T-helper 2 cell treated with Interferon-gamma antibody and Interleukin-4, amounts not matched to agents 100 ng/mL and 5 ng/mL, for 36 hours (primary cell): Measurements from ENCODE around the gene ZNF397. TPM values are rescaled to one million over a fixed set of nuclear protein-coding genes. Genes with fewer than 3 reads are reported as not detected.

Experiments
- intact Hi-C: fragments of 100-400 bp; cut with micrococcal nuclease; formaldehyde crosslinking; loops from one replicate; pipeline ENCODE4 v1.15.1; 2023
- total RNA-seq: library from RNA; stranded (reverse); gene quantifications from 2 replicates; pipeline ENCODE4 v1.2.3, GENCODE V29; 2022

The ZNF397 gene
- total RNA-seq, 1 donor from 2014 or later: 19.7 TPM

DNA sequence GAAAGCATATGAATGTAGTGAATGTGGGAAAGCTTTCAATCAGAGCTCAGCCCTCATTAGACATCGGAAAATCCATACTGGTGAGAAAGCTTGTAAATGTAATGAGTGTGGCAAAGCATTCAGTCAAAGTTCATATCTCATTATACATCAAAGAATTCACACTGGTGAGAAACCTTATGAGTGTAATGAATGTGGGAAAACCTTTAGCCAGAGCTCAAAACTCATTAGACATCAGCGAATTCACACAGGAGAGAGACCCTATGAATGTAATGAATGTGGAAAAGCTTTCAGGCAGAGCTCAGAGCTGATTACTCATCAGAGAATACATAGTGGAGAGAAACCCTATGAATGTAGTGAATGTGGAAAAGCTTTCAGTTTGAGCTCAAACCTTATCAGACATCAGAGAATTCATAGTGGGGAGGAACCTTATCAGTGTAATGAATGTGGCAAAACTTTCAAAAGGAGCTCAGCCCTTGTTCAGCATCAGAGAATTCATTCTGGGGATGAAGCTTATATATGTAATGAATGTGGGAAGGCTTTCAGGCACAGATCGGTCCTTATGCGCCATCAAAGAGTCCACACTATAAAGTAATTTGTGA, 5.0 kb downstream of the ZNF397 start:
- intact Hi-C loops: no loop called here

DNA sequence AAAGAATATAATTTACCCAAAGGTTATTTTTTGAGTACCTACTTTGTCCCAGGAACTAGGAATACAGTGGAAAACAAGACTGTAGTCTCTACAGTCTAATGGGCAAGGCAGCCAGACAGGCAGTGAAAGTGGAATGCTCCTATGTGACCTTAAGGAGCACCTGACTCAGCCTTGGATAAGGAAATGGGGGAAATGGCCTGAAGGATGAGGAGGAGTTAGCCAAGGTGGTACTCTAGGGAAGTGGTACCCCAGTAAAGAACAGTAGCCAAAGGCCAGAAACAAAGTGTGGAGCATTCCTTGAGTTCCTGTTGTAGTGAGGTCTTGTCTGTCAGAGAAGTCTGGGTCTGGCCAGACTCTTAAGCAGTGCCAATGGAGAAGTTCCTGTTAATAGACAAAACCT, 6.0 kb downstream of the ZNF397 start:
- intact Hi-C loops: no loop called here

DNA sequence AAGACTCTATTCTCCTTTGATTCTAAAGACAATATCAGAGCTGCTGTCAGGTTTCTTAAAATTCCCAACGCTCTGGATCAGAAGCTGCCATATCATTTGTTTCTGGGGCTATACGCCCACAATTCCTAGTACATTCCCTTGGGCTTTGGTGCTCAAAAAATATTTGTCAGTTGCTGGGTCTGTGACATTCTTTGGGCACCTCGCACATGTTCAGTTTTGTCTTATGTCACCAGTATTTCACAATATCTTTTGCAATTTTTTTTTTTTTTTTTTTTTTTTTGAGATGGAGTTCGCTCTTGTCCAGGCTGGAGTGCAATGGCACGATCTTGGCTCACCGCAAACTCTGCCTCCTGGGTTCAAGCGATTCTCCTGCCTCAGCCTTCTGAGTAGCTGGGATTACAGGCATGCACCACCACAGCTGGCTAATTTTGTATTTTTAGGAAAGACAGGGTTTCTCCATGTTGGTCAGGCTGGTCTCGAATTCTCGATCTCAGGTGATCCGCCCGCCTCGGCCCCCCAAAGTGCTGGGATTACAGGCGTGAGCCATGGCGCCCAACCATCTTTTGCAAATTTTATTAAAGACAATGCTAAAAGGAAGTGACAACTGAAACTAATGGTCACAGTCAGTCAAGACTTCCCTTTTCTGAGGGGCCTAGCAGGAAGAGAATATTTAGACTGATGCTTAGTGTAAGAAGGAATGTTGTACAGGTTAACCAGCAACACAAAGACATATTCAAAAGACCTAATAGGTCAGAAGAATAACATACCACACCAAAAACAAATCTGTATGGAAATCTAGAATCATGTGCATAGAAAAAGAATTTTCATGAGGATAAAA, 6.8 kb downstream of the ZNF397 start:
- intact Hi-C loops: no loop called here

DNA sequence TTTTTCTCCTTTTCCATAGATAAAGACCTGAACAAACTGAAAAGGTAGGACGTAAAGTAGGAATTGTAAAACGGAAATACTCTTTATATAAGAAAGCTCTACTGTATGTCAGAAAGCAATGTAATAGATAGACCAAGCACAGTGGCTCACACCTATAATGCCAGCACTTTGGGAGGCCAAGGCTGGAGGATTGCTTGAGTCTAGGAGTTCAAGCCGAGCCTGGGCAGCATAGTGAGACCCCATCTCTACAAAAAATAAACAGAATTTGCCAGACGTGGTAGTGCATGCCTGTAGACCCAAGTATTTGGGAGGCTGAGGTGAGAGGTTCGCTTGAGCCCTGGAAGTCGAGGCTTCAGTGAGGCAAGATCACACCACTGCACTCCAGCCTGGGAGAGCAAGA, 7.6 kb downstream of the ZNF397 start:
- intact Hi-C loops: no loop called here

DNA sequence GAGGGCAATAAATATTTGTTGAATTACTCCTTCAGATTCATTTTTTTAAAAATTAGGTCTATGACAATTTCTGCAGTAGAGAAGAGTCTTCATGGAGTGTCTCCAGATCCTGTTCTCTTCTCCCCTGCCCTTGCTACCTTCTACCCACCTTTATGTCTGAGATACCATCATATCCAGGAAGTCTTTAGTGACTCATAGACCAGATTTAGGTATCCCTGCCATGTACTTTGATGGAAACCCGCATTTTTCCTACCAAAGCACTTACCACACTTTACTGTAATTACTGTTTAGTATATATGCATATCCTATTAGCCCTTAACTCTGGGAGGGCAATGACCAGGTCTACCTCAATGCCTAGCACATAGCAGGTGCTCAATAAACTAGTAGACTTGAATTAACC, 11.6 kb downstream of the ZNF397 start:
- intact Hi-C loops: no loop called here

DNA sequence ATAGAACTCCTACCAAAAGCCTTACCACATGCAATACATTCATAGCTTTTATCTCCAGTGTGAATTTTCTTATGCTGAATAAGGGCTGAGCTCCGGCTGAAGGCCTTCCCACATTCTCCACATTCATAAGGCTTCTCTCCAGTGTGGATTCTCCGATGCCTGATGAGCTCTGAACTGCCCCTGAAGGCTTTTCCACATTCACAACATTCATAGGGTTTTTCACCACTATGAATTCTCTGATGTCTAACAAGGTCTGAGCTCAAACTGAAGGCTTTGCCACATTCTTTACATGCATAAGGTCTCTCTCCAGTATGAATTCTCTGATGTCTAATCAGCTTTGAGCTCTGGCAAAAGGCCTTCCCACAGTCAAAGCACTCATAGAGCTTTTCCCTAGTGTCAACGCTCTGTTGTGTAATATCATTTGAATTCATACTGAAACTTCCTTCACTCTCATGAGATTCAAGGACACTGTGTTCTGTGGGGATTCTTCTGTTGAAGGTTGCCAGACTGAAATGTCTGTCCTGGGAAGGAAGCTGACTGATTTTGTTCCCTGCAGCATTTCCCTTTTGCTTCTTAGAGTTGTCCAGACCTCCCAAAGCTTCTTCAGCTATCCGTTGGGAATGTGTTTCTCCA, 12.9 kb downstream of the ZNF397 start:
- intact Hi-C loops: no loop called here

DNA sequence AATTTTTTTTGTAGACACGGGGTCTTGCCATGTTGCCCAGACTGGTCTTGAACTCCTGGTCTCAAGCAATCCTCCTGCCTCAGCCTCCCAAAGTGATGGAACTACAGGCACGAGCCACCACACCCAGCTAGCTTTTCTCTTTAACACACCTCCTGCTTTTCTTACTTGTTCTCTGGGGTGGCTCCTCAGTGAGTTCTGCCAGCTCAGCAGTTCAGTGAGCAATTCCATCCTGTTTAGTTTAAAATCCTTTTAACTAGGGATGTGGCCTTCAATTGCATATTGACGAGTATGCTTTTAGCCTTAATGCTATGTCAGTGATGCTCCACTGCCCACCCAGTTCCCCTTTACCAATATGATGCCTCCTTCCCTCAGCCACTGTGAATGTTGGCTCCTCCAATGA, 16.1 kb downstream of the ZNF397 start:
- intact Hi-C loops: no loop called here

DNA sequence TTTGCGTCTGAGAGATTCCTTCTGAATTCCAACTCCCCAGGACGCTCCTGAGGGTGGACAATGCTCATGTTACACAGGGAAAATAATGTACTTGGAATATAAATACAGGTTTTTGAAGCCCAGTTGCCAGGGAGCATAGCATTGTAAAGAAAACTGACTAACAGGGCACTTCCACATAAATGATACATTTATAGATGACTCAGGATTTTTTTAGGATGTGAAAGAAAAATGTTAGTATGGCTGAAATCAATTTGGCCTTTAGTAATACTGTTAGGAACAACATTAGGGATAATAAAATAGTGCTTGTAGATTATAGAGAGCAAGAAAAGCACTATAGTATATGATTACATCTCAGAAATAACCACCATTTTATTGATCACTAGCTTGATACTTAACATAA, 23.6 kb downstream of the ZNF397 start:
- intact Hi-C loops: no loop called here

DNA sequence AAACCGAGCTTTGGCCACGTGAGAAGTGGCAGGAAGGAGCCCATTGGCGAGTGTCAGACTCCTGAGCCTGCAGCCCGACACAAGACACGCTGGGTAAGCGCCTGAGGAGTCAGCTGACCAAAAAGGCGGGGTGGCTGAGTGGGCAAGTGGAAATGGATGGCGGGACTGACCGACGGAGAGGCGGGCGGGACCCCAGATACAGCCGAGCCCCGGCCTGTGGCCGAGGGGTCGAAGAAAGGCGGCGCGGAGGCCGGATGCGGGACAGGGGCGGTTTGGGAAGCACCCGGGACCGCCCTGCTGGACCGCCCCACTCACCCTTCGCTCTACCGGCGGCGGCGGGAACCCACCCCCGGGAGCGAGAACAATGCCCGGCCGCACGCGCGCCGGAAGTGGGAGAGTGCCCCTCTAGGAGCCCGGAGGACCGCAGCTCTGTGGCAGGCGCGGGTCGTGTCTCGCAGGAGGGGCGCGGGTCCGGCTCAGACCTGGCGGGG, 26.4 kb downstream of the ZNF397 start:
- intact Hi-C loops: loop anchor here (1.0 kb wide), 1 partner anchor 23 kb away; the partner anchor contains the start of gene ZSCAN30

DNA sequence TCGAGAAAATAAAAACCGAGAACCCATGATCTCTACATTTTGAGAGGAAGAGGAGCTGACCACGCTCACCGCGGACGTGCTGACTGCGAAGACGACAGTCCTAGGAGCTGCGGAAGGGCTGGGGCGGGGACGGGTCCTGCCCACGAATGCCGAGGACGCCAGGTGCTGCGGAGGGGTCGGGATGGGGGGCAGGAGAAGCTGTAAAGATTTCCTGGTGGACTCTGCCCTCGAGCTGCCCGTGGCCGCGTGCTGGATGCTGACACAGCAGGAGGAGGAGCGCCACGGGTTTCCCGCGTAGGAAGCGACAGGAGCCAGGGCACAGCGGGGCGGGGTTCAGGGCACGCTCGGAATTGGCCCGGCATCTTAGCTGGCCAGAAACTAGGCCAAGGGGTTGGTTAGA, 27.0 kb downstream of the ZNF397 start:
- intact Hi-C loops: loop anchor here (1.0 kb wide), 1 partner anchor 22 kb away; the partner anchor contains the start of gene ZSCAN30

DNA sequence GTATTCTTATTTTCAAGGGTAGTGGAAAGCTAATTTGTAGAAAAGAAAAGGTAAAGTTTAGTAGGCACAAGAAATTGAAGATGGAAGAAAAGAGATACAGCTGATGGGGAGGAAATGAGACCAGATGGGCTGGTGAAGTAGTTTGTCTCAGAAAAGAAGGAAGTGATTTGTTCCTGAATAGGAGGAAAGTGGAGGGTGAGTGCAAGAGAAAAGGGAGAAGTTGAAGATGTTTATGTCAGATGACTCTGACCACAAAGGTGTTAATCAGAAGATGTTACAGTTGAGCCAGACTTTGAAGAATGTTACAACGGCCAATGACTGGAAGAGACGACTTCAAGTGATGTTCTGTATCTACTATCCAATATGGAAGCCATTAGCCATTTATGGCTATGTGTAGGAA, 28.0 kb downstream of the ZNF397 start:
- intact Hi-C loops: no loop called here

DNA sequence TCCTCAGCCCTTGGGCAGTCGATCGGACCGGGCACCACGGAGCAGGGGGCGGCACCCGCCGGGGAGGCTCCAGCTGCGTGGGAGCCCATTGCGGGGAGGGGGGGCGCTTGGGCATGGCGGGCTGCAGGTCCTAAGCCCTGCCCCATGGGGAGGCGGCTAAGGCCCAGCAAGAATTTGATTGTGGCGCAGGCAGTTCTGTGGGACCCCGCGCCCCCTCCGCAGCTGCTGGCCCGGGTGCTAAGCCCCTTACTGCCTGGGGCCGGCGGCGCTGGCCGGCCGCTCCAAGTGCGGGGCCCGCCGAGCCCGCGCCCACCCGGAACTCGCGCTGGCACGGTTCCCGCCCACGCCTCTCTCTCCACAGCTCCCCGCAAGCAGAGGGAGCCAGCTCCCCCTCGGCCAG, 30.8 kb downstream of the ZNF397 start:
- intact Hi-C loops: no loop called here

DNA sequence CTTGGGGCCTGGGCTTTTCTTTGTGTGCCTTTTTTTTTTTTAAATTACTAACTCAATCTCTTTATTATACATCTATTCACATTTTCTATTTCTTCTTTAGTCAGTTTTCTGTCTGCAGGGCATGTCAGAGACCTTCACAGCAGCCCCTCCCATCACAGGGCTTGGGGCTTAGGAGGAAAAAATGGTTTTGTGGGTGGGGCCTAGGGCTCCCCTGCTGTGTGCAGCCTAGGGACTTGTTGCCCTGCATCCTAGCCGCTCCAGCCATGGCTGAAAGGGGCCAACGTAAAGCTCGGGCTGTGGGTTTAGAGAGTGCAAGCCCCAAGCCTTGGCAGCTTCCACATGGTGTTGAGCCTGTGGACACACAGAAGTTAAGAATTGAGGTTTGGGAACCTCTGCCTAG, 35.4 kb downstream of the ZNF397 start:
- intact Hi-C loops: no loop called here

DNA sequence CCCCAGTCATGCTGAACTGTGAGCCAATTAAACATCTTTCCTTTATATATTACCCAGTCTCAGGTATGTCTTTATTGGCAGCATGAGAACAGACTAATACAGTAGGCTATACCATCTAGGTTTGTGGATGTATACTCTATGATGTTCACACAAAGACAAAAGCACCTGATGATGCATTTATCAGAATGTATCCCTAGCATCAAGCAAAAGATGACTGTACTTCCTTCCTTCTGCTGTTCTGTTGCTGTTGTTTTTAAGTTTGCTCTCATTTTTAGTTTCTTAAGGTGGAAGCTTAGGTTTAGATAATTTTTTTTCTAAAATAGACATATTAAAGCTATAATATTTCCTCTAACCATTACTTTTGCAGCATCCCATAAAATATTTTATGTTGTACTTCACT, 36.8 kb downstream of the ZNF397 start:
- intact Hi-C loops: no loop called here

DNA sequence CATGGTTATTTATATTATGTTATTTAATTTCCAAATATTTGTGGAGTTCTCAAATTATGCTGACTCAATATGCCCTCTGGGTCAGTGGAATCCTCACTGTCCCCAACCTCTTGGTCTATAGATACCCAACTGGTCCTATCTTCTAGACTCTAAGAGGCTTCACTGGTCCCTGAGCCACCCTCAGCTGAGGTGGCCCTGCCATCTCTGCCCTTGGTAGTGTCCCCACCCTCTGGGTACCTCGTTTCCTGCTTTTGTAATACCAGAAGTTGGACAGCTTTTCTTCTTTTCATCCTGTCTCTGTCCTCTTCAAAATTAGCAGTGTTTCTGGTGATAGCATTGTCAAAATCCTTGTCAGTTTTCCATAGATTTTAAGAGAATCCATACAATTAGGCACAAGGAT, 37.3 kb downstream of the ZNF397 start:
- intact Hi-C loops: no loop called here

DNA sequence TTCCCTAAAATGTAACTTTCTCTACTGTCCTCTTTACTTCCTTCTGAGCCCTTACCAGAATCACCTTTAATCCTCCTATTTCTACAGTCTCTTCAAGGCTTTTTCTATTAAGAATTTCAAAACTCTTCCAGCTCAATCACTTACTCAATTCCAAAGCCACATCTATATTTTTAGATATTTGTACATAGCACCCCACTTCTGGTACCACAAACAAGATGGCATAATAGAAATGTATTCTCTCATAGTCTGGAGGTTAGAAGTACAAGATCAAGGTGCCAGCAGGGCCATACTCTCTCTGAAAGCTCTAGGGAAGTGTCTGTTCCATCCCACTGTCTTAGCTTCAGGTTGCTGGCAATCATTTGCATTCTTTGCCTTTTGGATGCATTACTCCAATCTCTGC, 38.1 kb downstream of the ZNF397 start:
- intact Hi-C loops: no loop called here

DNA sequence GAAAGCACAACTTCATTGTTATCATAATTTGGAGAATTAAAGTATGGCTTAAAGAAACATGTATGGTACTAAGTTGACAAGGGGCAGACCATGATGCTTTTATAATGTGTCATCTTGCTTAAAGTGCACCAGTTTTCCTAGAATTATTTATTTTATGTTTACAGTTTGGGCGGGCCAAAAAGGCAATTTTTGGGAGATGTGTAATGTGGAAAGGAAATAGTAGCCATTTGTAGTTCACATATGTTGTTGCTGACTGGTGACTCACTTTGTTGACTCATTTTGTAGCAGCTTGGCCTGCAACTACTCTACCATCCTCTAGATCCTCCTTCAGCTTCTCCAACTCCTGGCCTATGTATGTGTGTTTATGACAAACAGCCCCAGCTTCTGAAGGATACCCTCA, 41.5 kb downstream of the ZNF397 start:
- intact Hi-C loops: no loop called here

DNA sequence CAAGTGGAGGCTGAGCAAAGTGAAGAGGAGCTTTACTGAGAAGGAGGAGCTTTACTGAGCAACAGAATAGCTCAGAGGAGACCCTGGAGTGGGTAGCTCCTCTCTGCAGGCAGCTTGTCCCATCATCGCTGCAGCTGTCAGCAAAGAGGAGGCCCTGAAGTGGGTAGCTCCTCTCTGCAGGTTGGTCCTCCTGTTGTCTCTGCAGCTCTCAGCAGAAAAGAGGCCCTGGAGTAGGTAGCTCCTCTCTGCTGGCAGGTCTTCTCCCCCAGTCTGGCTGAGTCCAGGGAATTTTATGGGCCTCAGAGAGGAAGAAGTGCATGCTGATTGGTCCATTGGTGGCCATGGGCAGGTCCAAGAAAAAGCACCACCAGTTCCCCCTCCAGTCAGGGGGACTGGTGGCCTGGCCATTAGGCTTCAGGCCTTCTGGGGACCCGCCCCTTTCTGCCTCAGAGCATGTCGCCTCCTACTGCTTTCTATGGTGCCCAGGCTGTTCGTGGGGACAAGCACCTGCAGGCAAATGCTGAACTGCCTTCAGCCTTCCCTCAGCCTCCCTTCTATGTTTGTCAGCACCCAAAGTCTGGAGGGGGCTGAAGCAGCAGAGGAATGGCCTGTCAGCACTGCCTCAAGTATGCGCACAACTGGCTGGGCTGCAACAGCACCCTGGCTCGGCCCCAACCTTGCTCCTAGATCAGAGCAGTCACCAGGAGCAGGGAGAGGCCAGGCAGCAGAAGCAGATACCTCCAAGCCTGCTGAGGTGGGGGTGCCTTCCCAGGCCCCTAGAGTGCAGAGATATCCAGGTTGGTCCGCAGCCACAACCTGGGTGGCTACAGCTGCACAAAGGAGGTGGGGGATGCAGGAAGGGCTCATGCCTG, 43.3 kb downstream of the ZNF397 start:
- intact Hi-C loops: no loop called here

DNA sequence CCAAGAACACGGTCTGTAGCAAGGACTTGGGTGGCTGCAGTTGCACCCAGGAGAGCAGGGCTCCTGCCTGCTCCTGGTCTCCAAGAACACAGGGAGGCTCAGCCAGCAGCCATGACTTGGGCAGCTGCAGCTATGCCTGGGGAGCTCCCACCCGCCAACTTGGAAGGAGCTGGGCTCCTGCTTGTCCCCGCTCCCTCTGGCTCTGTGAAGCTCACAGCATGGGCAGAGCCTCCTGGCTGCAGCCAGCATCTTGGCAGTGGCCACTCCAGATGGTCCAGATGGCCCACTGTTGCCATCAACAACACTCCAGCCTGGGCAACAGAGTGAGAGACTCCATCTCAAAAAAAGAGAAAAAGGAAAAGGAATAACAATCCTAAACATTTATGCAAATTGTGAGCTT, 44.0 kb downstream of the ZNF397 start:
- intact Hi-C loops: no loop called here

DNA sequence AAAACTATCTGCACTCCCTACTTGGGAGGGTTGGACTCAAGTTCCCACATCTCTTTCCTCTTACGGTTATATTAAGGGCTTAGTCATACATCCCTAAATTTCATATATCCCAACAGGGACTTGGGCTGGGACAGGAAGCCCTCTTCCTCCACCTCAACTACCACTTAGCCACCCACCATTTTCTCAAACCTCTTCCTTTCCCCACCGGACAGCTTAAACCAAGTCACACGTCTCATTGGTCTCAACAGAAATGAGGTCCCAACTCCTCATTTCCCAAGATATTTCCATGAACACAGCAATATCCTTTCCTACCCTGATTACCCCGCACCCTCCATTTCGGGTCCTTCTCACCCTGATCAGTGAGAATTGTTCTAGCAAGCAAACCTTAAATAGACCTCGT, 48.5 kb downstream of the ZNF397 start:
- intact Hi-C loops: no loop called here

DNA sequence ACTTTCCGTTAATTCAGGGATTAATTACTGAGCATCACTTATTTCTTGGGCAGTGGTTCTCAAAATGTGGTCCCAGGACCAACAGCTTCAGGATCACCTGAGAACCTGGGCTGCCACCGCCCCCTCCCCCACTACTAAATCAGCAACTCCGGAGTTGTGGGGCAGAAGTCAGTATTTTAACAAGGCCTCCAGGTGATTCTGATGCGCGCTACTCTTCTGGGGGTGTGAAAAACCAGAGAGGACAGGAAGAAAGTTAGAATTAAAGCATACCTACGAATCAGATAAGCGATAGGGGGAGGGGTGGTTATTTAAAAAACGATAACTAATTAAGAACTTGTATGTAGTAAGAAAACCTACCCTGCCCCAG, 48.9 kb downstream of the ZNF397 start:
- intact Hi-C loops: loop anchor here (1.0 to 10.0 kb wide), 11 partner anchors 22 to 795 kb away; partner anchors contain the start of genes INO80C, MAPRE2, RMP24 and ZNF24
